Measurements from ENCODE around the gene TNFRSF11A.

DNA sequence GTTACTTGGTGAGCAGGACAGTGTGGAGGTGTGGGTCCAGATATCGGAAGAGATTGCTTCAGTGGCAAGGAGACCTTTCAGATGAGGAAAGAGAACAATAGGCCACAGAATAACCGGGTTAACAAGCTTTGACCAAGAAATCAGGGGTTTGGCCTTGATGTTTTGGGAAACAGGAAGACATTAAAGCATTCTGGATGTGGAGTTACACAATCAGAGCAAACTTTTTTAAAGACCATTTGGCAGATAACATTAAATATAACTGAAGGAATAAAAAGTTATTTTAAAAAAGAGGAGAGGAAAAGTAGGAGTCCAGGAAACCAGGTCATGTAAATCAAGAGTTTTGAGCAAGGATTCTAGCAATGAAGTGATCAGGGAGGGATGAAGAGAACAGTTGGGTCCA lies 35.7 kb downstream of the TNFRSF11A start:
- TF ChIP-seq CTCF (IDR thresholded peaks at IDR 0.05; ENCODE audit: poor library complexity) (no peak), EZH2phosphoT487 (IDR thresholded peaks at IDR 0.05; ENCODE audit: low read depth, severe bottlenecking, unreplicated experiment) (no peak), EZH2 (IDR thresholded peaks at IDR 0.05; ENCODE audit: borderline replicate concordance) (no peak)

Data from hepatocyte (in vitro differentiated cells).